ENCODE data around the gene CRYZL1. TPM values are rescaled to one million over a fixed set of nuclear protein-coding genes. Genes with fewer than 3 reads are reported as not detected.

CRYZL1 gene
- total RNA-seq, 6 experiments from 2014 or later, result 9.7 to 16.3 (median 13.2) TPM

- no peak overlapping the region for H3K27ac ChIP-seq
- H3K4me3 ChIP-seq, result no peak overlapping the region
- no peaks in the 10 kb centered on the region for H3K4me1 ChIP-seq
- H3K9me3 ChIP-seq, result no peaks in the 10 kb centered on the region
- TF ChIP-seq, protein P1, sequence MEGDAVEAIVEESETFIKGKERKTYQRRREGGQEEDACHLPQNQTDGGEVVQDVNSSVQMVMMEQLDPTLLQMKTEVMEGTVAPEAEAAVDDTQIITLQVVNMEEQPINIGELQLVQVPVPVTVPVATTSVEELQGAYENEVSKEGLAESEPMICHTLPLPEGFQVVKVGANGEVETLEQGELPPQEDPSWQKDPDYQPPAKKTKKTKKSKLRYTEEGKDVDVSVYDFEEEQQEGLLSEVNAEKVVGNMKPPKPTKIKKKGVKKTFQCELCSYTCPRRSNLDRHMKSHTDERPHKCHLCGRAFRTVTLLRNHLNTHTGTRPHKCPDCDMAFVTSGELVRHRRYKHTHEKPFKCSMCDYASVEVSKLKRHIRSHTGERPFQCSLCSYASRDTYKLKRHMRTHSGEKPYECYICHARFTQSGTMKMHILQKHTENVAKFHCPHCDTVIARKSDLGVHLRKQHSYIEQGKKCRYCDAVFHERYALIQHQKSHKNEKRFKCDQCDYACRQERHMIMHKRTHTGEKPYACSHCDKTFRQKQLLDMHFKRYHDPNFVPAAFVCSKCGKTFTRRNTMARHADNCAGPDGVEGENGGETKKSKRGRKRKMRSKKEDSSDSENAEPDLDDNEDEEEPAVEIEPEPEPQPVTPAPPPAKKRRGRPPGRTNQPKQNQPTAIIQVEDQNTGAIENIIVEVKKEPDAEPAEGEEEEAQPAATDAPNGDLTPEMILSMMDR (IDR thresholded peaks at IDR 0.05), result no peak
- no peak for TF ChIP-seq POLR2A (IDR thresholded peaks at IDR 0.05)
- no peaks in the 10 kb centered on the region for H3K27me3 ChIP-seq
- peaks cover 0 to 18% (median 11%) of the 10 kb centered on the region in 4 donors for H3K36me3 ChIP-seq
- intact Hi-C loops (cut with DNase I), result no loop called here
- 81% methylated on average over 7 of the region's 7 CpGs for WGBS (ENCODE audit: insufficient coverage, low coverage, low lambda C conversion rate, missing lambda C conversion rate)
- ATAC-seq, result no peak
- no peak for DNase-seq
These were observed 30.4 kb downstream of the CRYZL1 start for GRCh38 chr21:33611006-33611744.

DNA sequence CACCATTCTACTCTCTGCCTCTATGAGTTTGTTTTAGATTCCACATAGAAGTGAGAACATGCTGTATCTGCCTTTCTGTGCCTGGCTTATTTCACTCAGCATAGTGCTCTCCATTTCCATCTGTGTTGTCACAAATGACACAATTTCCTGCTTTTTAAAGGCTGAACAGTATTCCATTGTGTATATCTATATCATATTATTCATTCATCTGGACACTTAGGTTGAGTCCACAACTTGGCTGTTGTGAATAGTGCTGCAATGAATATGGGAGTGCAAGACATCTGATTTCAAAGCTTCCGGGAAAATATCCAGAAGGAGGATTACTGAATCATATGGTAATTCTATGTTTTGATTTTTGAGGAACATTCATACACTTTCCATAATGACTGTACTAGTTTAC is 33.0 kb downstream of the CRYZL1 start:
- ATAC-seq, result no peak
- H3K27me3 ChIP-seq, result no peaks in the 10 kb centered on the region

GRCh38 chr21:33598051-33598450 is 43.5 kb downstream of the CRYZL1 start:
- no peaks in the 10 kb centered on the region for H3K27me3 ChIP-seq
- DNase-seq (no peak), ATAC-seq (no peak)
- WGBS (ENCODE audit: insufficient coverage, low coverage, low lambda C conversion rate, missing lambda C conversion rate), result 59% methylated on average over 1 of the region's 1 CpG
- TF ChIP-seq POLR2A (IDR thresholded peaks at IDR 0.05), result no peak
- TF ChIP-seq, protein P1 (IDR thresholded peaks at IDR 0.05), result no peak
- no peak overlapping the region for H3K4me3 ChIP-seq
- H3K36me3 ChIP-seq, result peaks cover 0 to 43% (median 8%) of the 10 kb centered on the region in 4 donors
- no peak overlapping the region for H3K27ac ChIP-seq
- no peaks in the 10 kb centered on the region for H3K4me1 ChIP-seq
- H3K9me3 ChIP-seq, result no peaks in the 10 kb centered on the region
- intact Hi-C loops (cut with DNase I), result no loop called here

More for the DNA sequence above, 33.0 kb downstream of the CRYZL1 start:
- H3K36me3 ChIP-seq, result peaks cover 0 to 18% (median 10%) of the 10 kb centered on the region in 4 donors
- TF ChIP-seq, protein P1 (IDR thresholded peaks at IDR 0.05), result no peak
- TF ChIP-seq POLR2A (IDR thresholded peaks at IDR 0.05), result no peak
- intact Hi-C loops (cut with DNase I), result no loop called here
- no peaks in the 10 kb centered on the region for H3K9me3 ChIP-seq
- no peak overlapping the region for H3K27ac ChIP-seq
- no peak for DNase-seq
- H3K4me3 ChIP-seq, result no peak overlapping the region
- peaks cover 0 to 4% (median 0%) of the 10 kb centered on the region in 4 donors for H3K4me1 ChIP-seq
- 90% methylated on average over 1 of the region's 1 CpG for WGBS (ENCODE audit: insufficient coverage, low coverage, low lambda C conversion rate, missing lambda C conversion rate)

GRCh38 chr21:33588485-33589335 is 52.8 kb downstream of the CRYZL1 start, which contains the start of gene DONSON:
TSS of gene DONSON (minus strand) at chr21:33588684. CDS start at chr21:33588641, 43 bp downstream.
- peak within 1 kb of the TSS; percentile 86 to 95 (median 93) for H3K27ac ChIP-seq
- ATAC-seq (peak; percentile 93 to 98 (median 94)), DNase-seq (peak; percentile 96)
- TF ChIP-seq, protein P1 (IDR thresholded peaks at IDR 0.05), result no peak
- TF ChIP-seq POLR2A (IDR thresholded peaks at IDR 0.05), result peak; percentile 81
- H3K4me1 ChIP-seq, result peaks cover 0 to 13% (median 6%) of the 10 kb centered on the region in 4 donors
- H3K36me3 ChIP-seq, result no peaks in the 10 kb centered on the region
- H3K4me3 ChIP-seq, result peak within 1 kb of the TSS; percentile 81 to 86 (median 85)
- H3K27me3 ChIP-seq, result no peaks in the 10 kb centered on the region
- 0% methylated on average over 16 of the region's 78 CpGs for WGBS (ENCODE audit: insufficient coverage, low coverage, low lambda C conversion rate, missing lambda C conversion rate)
- intact Hi-C loops (cut with DNase I), result no loop called here
- no peaks in the 10 kb centered on the region for H3K9me3 ChIP-seq
